HepG2 (cell line): ENCODE measurements around the gene XIST. TPM values are rescaled to one million over a fixed set of nuclear protein-coding genes. Genes with fewer than 3 reads are reported as not detected.
"Not testable (repeated sequence)": the region's sequence is repeated elsewhere in the genome, so short reads cannot be mapped to it uniquely, and the experiment has no call there.

ENCODE experiments used
- ATAC-seq: fragments of 200-7000 bp; cut with Tn5 transposase; 3 replicates; pipeline ENCODE4 v1.9.1; 2020; ENCODE audit warnings: mild to moderate bottlenecking, moderate library complexity
- BruUV-seq: library from RNA; stranded (reverse); fragments of 400-500 nt; replicated peaks from 2 replicates; lab custom pipeline; 2021; lab: Mats Ljungman, UMichigan
- CTCF ChIA-PET: fragments of 300-600 bp; formaldehyde crosslinking; extraction: SDS; loops from one replicate; lab custom pipeline; 2021; ENCODE audit warnings: low total read pairs, inconsistent platforms, low intra/inter-chr PET ratio; lab: Yijun Ruan, JAX
- POLR2A ChIA-PET: fragments of 350-600 bp; sonication (Branson Sonifier 250); formaldehyde crosslinking; loops from one replicate; lab custom pipeline; 2020; ENCODE audit warnings: antibody characterized with exemption, inconsistent platforms; lab: Yijun Ruan, JAX
- DNase-seq: peaks from one replicate; pipeline ENCODE4 v3.0.0-alpha.2; 2015; ENCODE audit warnings: low spot score
- FAIRE-seq: peaks from 3 replicates; lab custom pipeline; 2011; peaks lifted over from hg19 to GRCh38; lab: Jason Lieb, UNC
- H2AFZ ChIP-seq: one replicate; pipeline ENCODE4 v1.6.1; 2011; ENCODE audit warnings: low read length, inconsistent platforms
- H3K27ac ChIP-seq: fragments of 300-600 bp; 3 replicates; pipeline ENCODE4 v1.8.0; 2011; ENCODE audit warnings: mixed run types, mild to moderate bottlenecking, mixed read lengths, low read length, inconsistent platforms; ENCODE audit not compliant: insufficient read depth; ENCODE audit errors: extremely low read length
- H3K27me3 ChIP-seq, 2 experiments: fragments of 200-600 bp in 1 of 2; 2 replicates in 1 of 2; 3 replicates in 1 of 2; pipeline versions ENCODE4 v1.6.0 to v1.8.0; 2011; ENCODE audit warnings: low read length in 2 of 2, mild to moderate bottlenecking in 2 of 2, moderate library complexity in 2 of 2, inconsistent platforms in 1 of 2; ENCODE audit not compliant: insufficient read depth in 2 of 2, control insufficient read depth in 1 of 2
- H3K36me3 ChIP-seq, 2 experiments: fragments of 200-600 bp in 1 of 2; replicated peaks in 1 of 2; 2 replicates in 1 of 2; 3 replicates in 1 of 2; pipeline versions ENCODE4 v1.5.1 to v1.8.0; 2011; ENCODE audit warnings: low read length in 2 of 2, inconsistent platforms in 1 of 2; ENCODE audit not compliant: insufficient read depth in 2 of 2, control insufficient read depth in 1 of 2
- H3K4me1 ChIP-seq: 2 replicates; pipeline ENCODE4 v1.5.1; 2012; ENCODE audit warnings: low read length, inconsistent platforms; ENCODE audit not compliant: insufficient read depth
- H3K4me2 ChIP-seq: 2 replicates; pipeline ENCODE4 v1.6.0; 2011; ENCODE audit warnings: low read depth, low read length, inconsistent platforms
- H3K4me3 ChIP-seq, 3 experiments: fragments of 200-600 bp in 1 of 3; sonication (generic), shearing (Covaris generic) in 1 of 3; replicated peaks in 1 of 3; 2 replicates each; pipeline ENCODE4 v1.5.1; 2011 to 2016; ENCODE audit warnings: low read length in 3 of 3, inconsistent platforms in 2 of 3, low read depth in 2 of 3, mild to moderate bottlenecking in 2 of 3, control low read depth in 1 of 3, mixed read lengths in 1 of 3; ENCODE audit not compliant: insufficient read depth in 1 of 3
- H3K79me2 ChIP-seq: one replicate; pipeline ENCODE4 v1.6.1; 2011; ENCODE audit warnings: low read length, inconsistent platforms; ENCODE audit not compliant: insufficient read depth
- H3K9ac ChIP-seq: 2 replicates; pipeline ENCODE4 v1.6.0; 2011; ENCODE audit warnings: mild to moderate bottlenecking, low read depth, low read length, inconsistent platforms; ENCODE audit not compliant: insufficient read depth
- H3K9me3 ChIP-seq: 2 replicates; pipeline ENCODE4 v1.5.1; 2012; ENCODE audit warnings: mild to moderate bottlenecking, low read length
- H4K20me1 ChIP-seq: 2 replicates; pipeline ENCODE4 v1.6.0; 2011; ENCODE audit warnings: inconsistent platforms, mild to moderate bottlenecking, low read length, moderate library complexity; ENCODE audit not compliant: insufficient read depth
- ELK4 ChIP-seq: sonication (generic); formaldehyde crosslinking; IDR thresholded peaks from 2 replicates; pipeline ENCODE4 v1.9.0; 2021; ENCODE audit warnings: missing genetic modification reagents, borderline replicate concordance
- FOXO4 ChIP-seq: sonication (generic); formaldehyde crosslinking; conservative IDR thresholded peaks from 2 replicates; pipeline ENCODE4 v1.8.1; 2023; ENCODE audit warnings: missing genetic modification reagents
- KLF9 ChIP-seq: IDR thresholded peaks from 2 replicates; pipeline ENCODE4 v1.6.1; 2016; ENCODE audit warnings: low read depth
- PHF20 ChIP-seq: sonication (generic); formaldehyde crosslinking; IDR thresholded peaks from 2 replicates; pipeline ENCODE4 v1.5.0; 2020; ENCODE audit warnings: mild to moderate bottlenecking, missing genetic modification reagents
- ZNF256 ChIP-seq: sonication (generic); formaldehyde crosslinking; conservative IDR thresholded peaks from 2 replicates; pipeline ENCODE4 v1.4.0; 2020; ENCODE audit warnings: missing genetic modification reagents
- WGBS: methylation state at CpG from one replicate; pipeline ENCODE4 v1.1.6; 2017; ENCODE audit warnings: low lambda C conversion rate; 5-methylcytosine and 5-hydroxymethylcytosine counted together
- in situ Hi-C: cut with HindIII; loops from 2 replicates; pipeline ENCODE4 v1.10.0; 2017; ENCODE audit warnings: low pct_unique_long_range_greater_than_20kb; ENCODE audit not compliant: extremely low pct_ligation_motif_present
- intact Hi-C: fragments of 100-400 bp; cut with micrococcal nuclease; formaldehyde crosslinking; loops from one replicate; pipeline ENCODE4 v1.10.0; 2022; ENCODE audit not compliant: unreplicated experiment
- polyA plus RNA-seq, 8 experiments: library from polyadenylated mRNA; depleted of rRNA in 3 of 8; stranded (reverse) in 7 of 8; unstranded in 1 of 8; fragments of >200 nt; fragmentation: Illumina TruSeq in 4 of 8; extraction: Trizol in 4 of 8; gene quantifications; 2 replicates each; pipeline versions ENCODE4 v1.2.1 to v1.2.3, GENCODE V29; 2011 to 2016; ENCODE audit warnings: low read depth in 4 of 8, missing spikeins in 1 of 8, mixed read lengths in 1 of 8; ENCODE audit not compliant: insufficient read depth in 1 of 8
- total RNA-seq, 5 experiments: library from RNA; depleted of rRNA; stranded (reverse); fragments of >200 nt; fragmentation: Illumina TruSeq; extraction: Trizol; gene quantifications; 2 replicates each; pipeline ENCODE4 v1.2.3, GENCODE V29; 2016; ENCODE audit warnings: low read depth in 1 of 5
- TF ChIP-seq, protein P1 (sequence below): sonication (generic); formaldehyde crosslinking; IDR thresholded peaks from 2 replicates; pipeline ENCODE4 v1.4.0; 2020; ENCODE audit warnings: missing genetic modification reagents

The XIST gene
- total and polyA plus RNA-seq, 2 of the 13 experiments (the other 11 are each of a cell fraction or from before 2014, with no cell fraction given): 0.02 to 0.26 TPM

GRCh38 chrX:73892515-73893090 is 40.1 kb upstream of the XIST start:
- intact Hi-C loops, H3K9ac ChIP-seq, in situ Hi-C loops, BruUV-seq, CTCF ChIA-PET, H3K36me3 ChIP-seq, H4K20me1 ChIP-seq, H3K4me3 ChIP-seq, H2AFZ ChIP-seq, ATAC-seq, H3K27me3 ChIP-seq, H3K27ac ChIP-seq, H3K79me2 ChIP-seq, POLR2A ChIA-PET, FAIRE-seq, H3K4me1 ChIP-seq, H3K9me3 ChIP-seq, DNase-seq: not testable (repeated sequence)
- no CpG with 5 or more reads among the region's 14 CpGs for WGBS
- H3K4me2 ChIP-seq: peak overlapping the region; percentile 45; the same call in 1 of the 2 replicates

DNA sequence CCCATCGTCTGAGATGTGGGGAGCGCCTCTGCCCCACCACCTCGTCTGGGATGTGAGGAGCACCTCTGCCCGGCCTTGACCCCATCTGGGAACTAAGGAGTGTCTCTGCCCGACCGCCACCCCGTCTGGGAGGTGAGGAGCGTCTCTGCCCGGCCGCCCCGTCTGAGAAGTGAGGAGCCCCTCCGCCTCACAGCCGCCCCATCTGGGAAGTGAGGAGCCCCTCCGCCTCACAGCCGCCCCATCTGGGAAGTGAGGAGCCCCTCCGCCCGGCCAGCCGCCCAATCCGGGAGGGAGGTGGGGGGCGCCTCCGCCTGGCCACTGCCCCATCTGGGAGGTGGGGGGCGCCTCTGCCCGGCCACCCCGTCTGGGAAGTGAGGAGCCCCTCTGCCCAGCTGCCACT is 29.7 kb upstream of the XIST start:
- H3K9me3 ChIP-seq, H3K79me2 ChIP-seq, H3K4me1 ChIP-seq, ATAC-seq, in situ Hi-C loops, H3K27ac ChIP-seq, H3K27me3 ChIP-seq, H2AFZ ChIP-seq, H3K9ac ChIP-seq, POLR2A ChIA-PET, DNase-seq, FAIRE-seq, H4K20me1 ChIP-seq, H3K4me3 ChIP-seq, H3K36me3 ChIP-seq, CTCF ChIA-PET, H3K4me2 ChIP-seq, intact Hi-C loops, BruUV-seq: not testable (repeated sequence)
- 40% methylated on average over 1 of the region's 24 CpGs for WGBS

GRCh38 chrX:73877687-73878086 is 25.2 kb upstream of the XIST start:
- in situ Hi-C loops: no loop called here
- Histone ChIP-seq H3K27ac (no peak overlapping the region), H3K36me3 (no peaks in the 10 kb centered on the region), H3K9me3 (no peaks in the 10 kb centered on the region), H3K9ac (no peak overlapping the region), H3K4me2 (no peak overlapping the region), H3K4me3 (no peak overlapping the region), H3K4me1 (no peaks in the 10 kb centered on the region), H2AFZ (no peak overlapping the region), H3K79me2 (no peaks in the 10 kb centered on the region), H4K20me1 (no peaks in the 10 kb centered on the region), H3K27me3 (no peaks in the 10 kb centered on the region)
- no peak for FAIRE-seq
- no peak for ATAC-seq
- no peak for DNase-seq
- CTCF ChIA-PET: no interaction called here
- POLR2A ChIA-PET: no interaction called here
- no TSS peak for BruUV-seq
- intact Hi-C loops: no loop called here
- TF ChIP-seq PHF20 (CRISPR knock-in tag) (no peak), FOXO4 (CRISPR knock-in tag) (no peak), ELK4 (no peak), KLF9 (CRISPR knock-in tag) (no peak), ZNF256 (CRISPR knock-in tag) (no peak)
- TF ChIP-seq, protein P1, sequence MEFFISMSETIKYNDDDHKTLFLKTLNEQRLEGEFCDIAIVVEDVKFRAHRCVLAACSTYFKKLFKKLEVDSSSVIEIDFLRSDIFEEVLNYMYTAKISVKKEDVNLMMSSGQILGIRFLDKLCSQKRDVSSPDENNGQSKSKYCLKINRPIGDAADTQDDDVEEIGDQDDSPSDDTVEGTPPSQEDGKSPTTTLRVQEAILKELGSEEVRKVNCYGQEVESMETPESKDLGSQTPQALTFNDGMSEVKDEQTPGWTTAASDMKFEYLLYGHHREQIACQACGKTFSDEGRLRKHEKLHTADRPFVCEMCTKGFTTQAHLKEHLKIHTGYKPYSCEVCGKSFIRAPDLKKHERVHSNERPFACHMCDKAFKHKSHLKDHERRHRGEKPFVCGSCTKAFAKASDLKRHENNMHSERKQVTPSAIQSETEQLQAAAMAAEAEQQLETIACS (CRISPR knock-in tag): no peak
